ENCODE results near the gene REG4.
"Not testable (repeated sequence)": the region's sequence is repeated elsewhere in the genome, so short reads cannot be mapped to it uniquely, and the experiment has no call there.

GRCh38 chr1:119844206-119844605, 32.9 kb upstream of the REG4 start:
- not testable (repeated sequence) for TF ChIP-seq ZNF384 (IDR thresholded peaks at IDR 0.05); SP1 (IDR thresholded peaks at IDR 0.05); LEF1 (IDR thresholded peaks at IDR 0.05; ENCODE audit: borderline replicate concordance); BHLHE40 (IDR thresholded peaks at IDR 0.05; ENCODE audit: borderline replicate concordance); FOXA1 (IDR thresholded peaks at IDR 0.05); PKNOX1 (IDR thresholded peaks at IDR 0.05); SUZ12 (IDR thresholded peaks at IDR 0.05); FOXM1 (IDR thresholded peaks at IDR 0.05; ENCODE audit: borderline replicate concordance); ELF4 (IDR thresholded peaks at IDR 0.05); ARNT (IDR thresholded peaks at IDR 0.05)
